Measurements from ENCODE around the gene APLF. TPM values are rescaled to one million over a fixed set of nuclear protein-coding genes. Genes with fewer than 3 reads are reported as not detected.

APLF gene
- total and polyA plus RNA-seq, 10 of the 15 experiments (the other 5 are each of a cell fraction or from before 2014, with no cell fraction given) = 0.66 to 2.8 (median 1.8) TPM

DNA sequence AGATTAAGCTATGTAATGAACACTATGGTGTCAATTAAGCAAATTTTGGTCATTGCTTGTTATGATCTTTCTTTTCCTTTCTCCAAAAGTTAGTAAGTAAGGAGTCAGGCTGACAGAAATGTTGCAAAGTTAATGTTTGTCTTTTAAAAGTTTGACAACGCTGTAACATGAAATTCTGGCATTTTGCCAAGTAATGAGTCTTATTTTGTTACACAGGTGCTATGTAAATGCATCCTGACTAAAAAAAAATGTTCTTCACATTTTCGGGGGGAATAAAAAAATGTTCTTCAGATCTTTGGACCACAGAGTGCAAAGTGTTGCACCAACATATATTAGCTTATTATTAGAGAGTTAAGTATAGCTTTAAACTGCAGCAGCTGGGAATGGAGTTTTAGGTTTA lies 121.2 kb downstream of the APLF start:
- SMC1A ChIA-PET (ENCODE audit: uncharacterized antibody, unreplicated experiment) = interaction anchor here (1.2 to 2.0 kb wide), 2 partner anchors 26 to 101 kb away, joined by 3 to 4 read pairs; no protein-coding TSS in a partner anchor
- Histone ChIP-seq H3K79me2 (ENCODE audit: control insufficient read depth, insufficient read depth, low read length) (no peaks in the 10 kb centered on the region), H3K4me3 (no peak overlapping the region), H3K27ac (ENCODE audit: control insufficient read depth, insufficient read depth) (no peak overlapping the region), H3K9me3 (replicated peaks; ENCODE audit: control insufficient read depth, insufficient read depth, low read length) (no peaks in the 10 kb centered on the region), H3K27me3 (replicated peaks in 1 of 2; ENCODE audit: control insufficient read depth in 2 of 2, insufficient read depth in 2 of 2, low read length in 1 of 2) (no peaks in the 10 kb centered on the region), H3K36me3 (ENCODE audit: control insufficient read depth in 2 of 2, insufficient read depth in 2 of 2, low read length in 1 of 2) (no peaks in the 10 kb centered on the region), H3K4me1 (ENCODE audit: control insufficient read depth, insufficient read depth, low read length) (no peaks in the 10 kb centered on the region), H2AFZ (ENCODE audit: control insufficient read depth, low read depth, low read length) (no peak overlapping the region), H3K4me2 (ENCODE audit: control insufficient read depth, insufficient read depth) (no peak overlapping the region), H4K20me1 (ENCODE audit: control insufficient read depth, insufficient read depth) (no peaks in the 10 kb centered on the region), H3K9ac (ENCODE audit: control insufficient read depth, insufficient read depth, low read length) (no peak overlapping the region)
- RAD21 ChIA-PET (ENCODE audit: unreplicated experiment) = no interaction called here
- in situ Hi-C loops (cut with MboI) (no loop called here), intact Hi-C loops (cut with micrococcal nuclease; ENCODE audit: unreplicated experiment) (no loop called here)
- 45% methylated on average over 2 of the region's 2 CpGs for WGBS (ENCODE audit: insufficient coverage, insufficient replicate concordance, low lambda C conversion rate, missing lambda C conversion rate)
- DNase-seq (ENCODE audit: low read depth, low spot score) = no peak
- no peak for FAIRE-seq
- TF ChIP-seq SMAD5 (IDR thresholded peaks at IDR 0.05; ENCODE audit: low read depth) (no peak), ZBED1 (IDR thresholded peaks at IDR 0.05; ENCODE audit: borderline replicate concordance) (no peak), MXI1 (IDR thresholded peaks at IDR 0.05; ENCODE audit: low read depth, low read length) (no peak), TBL1XR1 (IDR thresholded peaks at IDR 0.05; ENCODE audit: low read depth, low read length) (no peak), RFX5 (IDR thresholded peaks at IDR 0.05; ENCODE audit: low read depth, low read length) (no peak), STAT1 (conservative IDR thresholded peaks at IDR 0.05) (no peak), SRF (IDR thresholded peaks at IDR 0.05; ENCODE audit: low read depth in 2 of 2, low read length in 2 of 2) (no peak), ZNF274 (IDR thresholded peaks at IDR 0.05; ENCODE audit: insufficient read depth, insufficient read length) (no peak), ZNF384 (IDR thresholded peaks at IDR 0.05; ENCODE audit: borderline replicate concordance, low read depth, low read length) (no peak)
- POLR2A ChIA-PET = no interaction called here
- no peak for ATAC-seq
- BruUV-seq (replicated peaks) = no TSS peak
- CTCF ChIA-PET = interaction anchor here (0.9 to 2.0 kb wide), 3 partner anchors 8 to 130 kb away, joined by 3 to 6 read pairs (median 3); no protein-coding TSS in a partner anchor

DNA sequence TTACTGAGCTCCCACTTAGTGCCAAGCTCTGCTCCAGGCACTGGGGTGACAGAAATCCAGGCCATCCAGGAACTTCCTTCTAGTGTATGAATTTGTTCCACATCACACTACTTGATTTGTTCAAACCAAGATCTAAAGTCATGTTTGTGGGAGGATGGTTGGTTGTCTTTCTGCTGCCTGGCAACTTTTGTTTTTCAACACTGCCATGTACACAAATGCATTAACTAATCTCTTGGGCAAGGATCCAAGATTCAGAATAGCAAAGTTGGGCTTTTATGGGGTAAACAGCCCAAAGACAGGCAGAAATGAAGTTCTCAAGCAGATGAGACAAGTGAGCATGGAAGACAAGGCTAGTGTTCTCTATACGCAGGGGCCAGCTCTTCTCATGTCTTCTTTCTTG lies 122.6 kb downstream of the APLF start:
- Histone ChIP-seq H2AFZ (ENCODE audit: control insufficient read depth, low read depth, low read length) (no peak overlapping the region), H3K27ac (ENCODE audit: control insufficient read depth, insufficient read depth) (no peak overlapping the region), H3K9ac (ENCODE audit: control insufficient read depth, insufficient read depth, low read length) (no peak overlapping the region), H3K4me3 (no peak overlapping the region), H3K36me3 (ENCODE audit: control insufficient read depth in 2 of 2, insufficient read depth in 2 of 2, low read length in 1 of 2) (no peaks in the 10 kb centered on the region), H3K27me3 (replicated peaks in 1 of 2; ENCODE audit: control insufficient read depth in 2 of 2, insufficient read depth in 2 of 2, low read length in 1 of 2) (no peaks in the 10 kb centered on the region), H3K4me2 (ENCODE audit: control insufficient read depth, insufficient read depth) (no peak overlapping the region), H3K4me1 (ENCODE audit: control insufficient read depth, insufficient read depth, low read length) (no peaks in the 10 kb centered on the region; the same call in 1 of the 2 replicates), H3K9me3 (replicated peaks; ENCODE audit: control insufficient read depth, insufficient read depth, low read length) (no peaks in the 10 kb centered on the region), H3K79me2 (ENCODE audit: control insufficient read depth, insufficient read depth, low read length) (no peaks in the 10 kb centered on the region), H4K20me1 (ENCODE audit: control insufficient read depth, insufficient read depth) (no peaks in the 10 kb centered on the region)
- RAD21 ChIA-PET (ENCODE audit: unreplicated experiment) = no interaction called here
- in situ Hi-C loops (cut with MboI) = no loop called here
- intact Hi-C loops (cut with micrococcal nuclease; ENCODE audit: unreplicated experiment) = no loop called here
- WGBS (ENCODE audit: insufficient coverage, insufficient replicate concordance, low lambda C conversion rate, missing lambda C conversion rate) = 100% methylated on average over 1 of the region's 1 CpG
- no peak for TF ChIP-seq SMAD5 (IDR thresholded peaks at IDR 0.05; ENCODE audit: low read depth)
- no peak for TF ChIP-seq EZH2 (IDR thresholded peaks at IDR 0.05; ENCODE audit: borderline replicate concordance, control insufficient read depth, low read depth, low read length)
- no peak for TF ChIP-seq CREB1 (IDR thresholded peaks at IDR 0.05; ENCODE audit: low read depth)
- no peak for TF ChIP-seq BHLHE40 (IDR thresholded peaks at IDR 0.05; ENCODE audit: borderline replicate concordance in 1 of 2, low read depth in 2 of 2, low read length in 1 of 2)
- TF ChIP-seq MYB (IDR thresholded peaks at IDR 0.05; ENCODE audit: borderline replicate concordance, low read depth, low read length) = no peak
- no peak for TF ChIP-seq BCL11A (IDR thresholded peaks at IDR 0.05; ENCODE audit: low read depth, low read length)
- no peak for TF ChIP-seq POLR2AphosphoS2 (IDR thresholded peaks at IDR 0.05; ENCODE audit: low read depth, low read length)
- TF ChIP-seq TAF1 (IDR thresholded peaks at IDR 0.05; ENCODE audit: borderline replicate concordance, low read depth, low read length) = no peak
- POLR2A ChIA-PET = no interaction called here
- CTCF ChIA-PET = interaction anchor here (1.3 to 8.0 kb wide), 2 partner anchors 102 to 126 kb away, joined by 5 to 149 read pairs; partner anchors contain the start of genes APLF and FBXO48
- DNase-seq (ENCODE audit: low read depth, low spot score) = no peak
- no peak for ATAC-seq
- SMC1A ChIA-PET (ENCODE audit: uncharacterized antibody, unreplicated experiment) = interaction anchor here (1.3 to 2.0 kb wide), 2 partner anchors 27 to 126 kb away, joined by 3 to 4 read pairs; no protein-coding TSS in a partner anchor
- BruUV-seq (replicated peaks) = no TSS peak
- no peak for FAIRE-seq

All from GM12878 (cell line).